ENCODE results near the gene ALG13.

DNA sequence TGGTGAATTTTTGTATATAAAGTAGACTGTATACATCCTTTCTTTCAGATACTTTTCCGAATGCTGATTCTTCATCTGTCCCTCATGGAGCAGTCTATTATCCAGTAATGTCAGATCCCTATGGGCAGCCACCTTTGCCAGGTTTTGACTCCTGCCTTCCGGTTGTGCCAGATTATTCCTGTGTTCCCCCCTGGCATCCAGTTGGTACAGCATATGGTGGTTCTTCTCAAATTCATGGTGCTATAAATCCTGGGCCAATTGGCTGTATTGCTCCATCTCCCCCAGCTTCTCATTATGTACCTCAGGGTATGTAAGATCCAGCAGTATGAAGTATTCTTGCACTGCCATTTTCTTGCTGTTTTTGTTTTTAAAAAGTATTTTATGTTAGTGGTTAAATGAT, 78.7 kb downstream of the ALG13 start:
- TF ChIP-seq, protein P1, sequence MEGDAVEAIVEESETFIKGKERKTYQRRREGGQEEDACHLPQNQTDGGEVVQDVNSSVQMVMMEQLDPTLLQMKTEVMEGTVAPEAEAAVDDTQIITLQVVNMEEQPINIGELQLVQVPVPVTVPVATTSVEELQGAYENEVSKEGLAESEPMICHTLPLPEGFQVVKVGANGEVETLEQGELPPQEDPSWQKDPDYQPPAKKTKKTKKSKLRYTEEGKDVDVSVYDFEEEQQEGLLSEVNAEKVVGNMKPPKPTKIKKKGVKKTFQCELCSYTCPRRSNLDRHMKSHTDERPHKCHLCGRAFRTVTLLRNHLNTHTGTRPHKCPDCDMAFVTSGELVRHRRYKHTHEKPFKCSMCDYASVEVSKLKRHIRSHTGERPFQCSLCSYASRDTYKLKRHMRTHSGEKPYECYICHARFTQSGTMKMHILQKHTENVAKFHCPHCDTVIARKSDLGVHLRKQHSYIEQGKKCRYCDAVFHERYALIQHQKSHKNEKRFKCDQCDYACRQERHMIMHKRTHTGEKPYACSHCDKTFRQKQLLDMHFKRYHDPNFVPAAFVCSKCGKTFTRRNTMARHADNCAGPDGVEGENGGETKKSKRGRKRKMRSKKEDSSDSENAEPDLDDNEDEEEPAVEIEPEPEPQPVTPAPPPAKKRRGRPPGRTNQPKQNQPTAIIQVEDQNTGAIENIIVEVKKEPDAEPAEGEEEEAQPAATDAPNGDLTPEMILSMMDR (IDR thresholded peaks at IDR 0.05): no peak
- no peak for TF ChIP-seq ZFX (IDR thresholded peaks at IDR 0.05; ENCODE audit: borderline replicate concordance)

All from 22Rv1 (cell line).